HepG2 (cell line): Measurements from ENCODE around the gene METTL13. TPM values are rescaled to one million over a fixed set of nuclear protein-coding genes. Genes with fewer than 3 reads are reported as not detected.

Experiments
- CEBPG ChIP-seq: IDR thresholded peaks from 2 replicates; pipeline ENCODE4 v1.6.1; 2016
- JUNB ChIP-seq: sonication (generic); formaldehyde crosslinking; IDR thresholded peaks from 2 replicates; pipeline ENCODE4 v1.8.0; 2022; ENCODE audit warnings: missing genetic modification reagents, mild to moderate bottlenecking, borderline replicate concordance
- polyA plus RNA-seq, 8 experiments: library from polyadenylated mRNA; depleted of rRNA in 3 of 8; stranded (reverse) in 7 of 8; unstranded in 1 of 8; fragments of >200 nt; fragmentation: Illumina TruSeq in 4 of 8; extraction: Trizol in 4 of 8; gene quantifications; 2 replicates each; pipeline versions ENCODE4 v1.2.1 to v1.2.3, GENCODE V29; 2011 to 2016; ENCODE audit warnings: low read depth in 4 of 8, missing spikeins in 1 of 8, mixed read lengths in 1 of 8; ENCODE audit not compliant: insufficient read depth in 1 of 8
- total RNA-seq, 5 experiments: library from RNA; depleted of rRNA; stranded (reverse); fragments of >200 nt; fragmentation: Illumina TruSeq; extraction: Trizol; gene quantifications; 2 replicates each; pipeline ENCODE4 v1.2.3, GENCODE V29; 2016; ENCODE audit warnings: low read depth in 1 of 5
- TF ChIP-seq, protein P1 (sequence below): sonication (generic); formaldehyde crosslinking; IDR thresholded peaks from 2 replicates; pipeline ENCODE4 v1.5.0; 2020; ENCODE audit warnings: mild to moderate bottlenecking, missing genetic modification reagents, borderline replicate concordance
- TF ChIP-seq, protein P2 (sequence below): sonication (generic); formaldehyde crosslinking; IDR thresholded peaks from 2 replicates; pipeline ENCODE4; 2020; ENCODE audit warnings: missing genetic modification reagents, mild to moderate bottlenecking, borderline replicate concordance
- TF ChIP-seq, protein P3 (sequence below): sonication (generic); formaldehyde crosslinking; IDR thresholded peaks from 2 replicates; pipeline ENCODE4 v1.8.1; 2023; ENCODE audit warnings: mild to moderate bottlenecking, missing genetic modification reagents
- TF ChIP-seq, protein P4 (sequence below): sonication (generic); formaldehyde crosslinking; IDR thresholded peaks from 2 replicates; pipeline ENCODE4 v1.5.1; 2020; ENCODE audit warnings: mild to moderate bottlenecking, moderate library complexity, missing genetic modification reagents
- TF ChIP-seq, protein P5 (sequence below): sonication (generic); formaldehyde crosslinking; IDR thresholded peaks from 2 replicates; pipeline ENCODE4 v1.5.1; 2020; ENCODE audit warnings: missing genetic modification reagents, mild to moderate bottlenecking, borderline replicate concordance

METTL13 gene
- total and polyA plus RNA-seq, 2 of the 13 experiments (the other 11 are each of a cell fraction or from before 2014, with no cell fraction given): 18.6 to 22.8 TPM

DNA sequence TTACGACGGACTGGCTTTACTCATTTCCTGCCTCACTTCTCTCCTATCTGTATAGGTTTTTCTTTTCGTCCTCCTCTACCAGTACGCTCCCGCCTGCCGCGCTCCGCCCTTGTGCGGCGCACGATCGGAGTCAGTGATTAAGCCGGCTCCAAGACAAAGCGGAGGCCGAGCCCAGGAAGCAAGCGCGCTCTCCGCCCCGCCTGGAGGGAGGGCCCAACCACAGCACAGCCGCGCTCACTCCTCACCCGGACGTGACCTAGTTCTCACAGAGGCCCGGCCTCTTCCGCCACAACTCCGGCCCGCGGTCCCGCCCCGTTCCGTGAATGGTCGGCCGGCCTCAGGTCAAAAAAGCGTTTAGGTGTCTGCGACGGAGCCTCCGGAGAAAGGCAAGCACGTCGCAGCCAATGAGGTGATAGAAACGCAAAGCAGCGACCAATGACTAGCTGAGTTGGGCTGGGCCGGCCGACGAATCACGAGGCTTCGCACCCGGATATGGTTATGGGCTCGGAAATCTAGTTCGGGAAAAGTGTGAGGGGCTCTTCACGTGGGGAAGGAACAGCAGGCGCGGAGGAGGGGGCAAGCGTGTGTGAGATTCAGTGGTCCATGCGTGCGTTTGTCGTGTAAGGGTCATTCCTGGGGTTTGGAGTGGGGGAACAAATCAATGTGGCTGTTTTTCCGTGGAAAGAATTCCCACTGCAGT lies at the start of gene METTL13 (continued):
- TF ChIP-seq, protein P1, sequence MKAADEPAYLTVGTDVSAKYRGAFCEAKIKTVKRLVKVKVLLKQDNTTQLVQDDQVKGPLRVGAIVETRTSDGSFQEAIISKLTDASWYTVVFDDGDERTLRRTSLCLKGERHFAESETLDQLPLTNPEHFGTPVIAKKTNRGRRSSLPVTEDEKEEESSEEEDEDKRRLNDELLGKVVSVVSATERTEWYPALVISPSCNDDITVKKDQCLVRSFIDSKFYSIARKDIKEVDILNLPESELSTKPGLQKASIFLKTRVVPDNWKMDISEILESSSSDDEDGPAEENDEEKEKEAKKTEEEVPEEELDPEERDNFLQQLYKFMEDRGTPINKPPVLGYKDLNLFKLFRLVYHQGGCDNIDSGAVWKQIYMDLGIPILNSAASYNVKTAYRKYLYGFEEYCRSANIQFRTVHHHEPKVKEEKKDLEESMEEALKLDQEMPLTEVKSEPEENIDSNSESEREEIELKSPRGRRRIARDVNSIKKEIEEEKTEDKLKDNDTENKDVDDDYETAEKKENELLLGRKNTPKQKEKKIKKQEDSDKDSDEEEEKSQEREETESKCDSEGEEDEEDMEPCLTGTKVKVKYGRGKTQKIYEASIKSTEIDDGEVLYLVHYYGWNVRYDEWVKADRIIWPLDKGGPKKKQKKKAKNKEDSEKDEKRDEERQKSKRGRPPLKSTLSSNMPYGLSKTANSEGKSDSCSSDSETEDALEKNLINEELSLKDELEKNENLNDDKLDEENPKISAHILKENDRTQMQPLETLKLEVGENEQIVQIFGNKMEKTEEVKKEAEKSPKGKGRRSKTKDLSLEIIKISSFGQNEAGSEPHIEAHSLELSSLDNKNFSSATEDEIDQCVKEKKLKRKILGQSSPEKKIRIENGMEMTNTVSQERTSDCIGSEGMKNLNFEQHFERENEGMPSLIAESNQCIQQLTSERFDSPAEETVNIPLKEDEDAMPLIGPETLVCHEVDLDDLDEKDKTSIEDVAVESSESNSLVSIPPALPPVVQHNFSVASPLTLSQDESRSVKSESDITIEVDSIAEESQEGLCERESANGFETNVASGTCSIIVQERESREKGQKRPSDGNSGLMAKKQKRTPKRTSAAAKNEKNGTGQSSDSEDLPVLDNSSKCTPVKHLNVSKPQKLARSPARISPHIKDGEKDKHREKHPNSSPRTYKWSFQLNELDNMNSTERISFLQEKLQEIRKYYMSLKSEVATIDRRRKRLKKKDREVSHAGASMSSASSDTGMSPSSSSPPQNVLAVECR (CRISPR knock-in tag): peak; percentile 91
- TF ChIP-seq, protein P2, sequence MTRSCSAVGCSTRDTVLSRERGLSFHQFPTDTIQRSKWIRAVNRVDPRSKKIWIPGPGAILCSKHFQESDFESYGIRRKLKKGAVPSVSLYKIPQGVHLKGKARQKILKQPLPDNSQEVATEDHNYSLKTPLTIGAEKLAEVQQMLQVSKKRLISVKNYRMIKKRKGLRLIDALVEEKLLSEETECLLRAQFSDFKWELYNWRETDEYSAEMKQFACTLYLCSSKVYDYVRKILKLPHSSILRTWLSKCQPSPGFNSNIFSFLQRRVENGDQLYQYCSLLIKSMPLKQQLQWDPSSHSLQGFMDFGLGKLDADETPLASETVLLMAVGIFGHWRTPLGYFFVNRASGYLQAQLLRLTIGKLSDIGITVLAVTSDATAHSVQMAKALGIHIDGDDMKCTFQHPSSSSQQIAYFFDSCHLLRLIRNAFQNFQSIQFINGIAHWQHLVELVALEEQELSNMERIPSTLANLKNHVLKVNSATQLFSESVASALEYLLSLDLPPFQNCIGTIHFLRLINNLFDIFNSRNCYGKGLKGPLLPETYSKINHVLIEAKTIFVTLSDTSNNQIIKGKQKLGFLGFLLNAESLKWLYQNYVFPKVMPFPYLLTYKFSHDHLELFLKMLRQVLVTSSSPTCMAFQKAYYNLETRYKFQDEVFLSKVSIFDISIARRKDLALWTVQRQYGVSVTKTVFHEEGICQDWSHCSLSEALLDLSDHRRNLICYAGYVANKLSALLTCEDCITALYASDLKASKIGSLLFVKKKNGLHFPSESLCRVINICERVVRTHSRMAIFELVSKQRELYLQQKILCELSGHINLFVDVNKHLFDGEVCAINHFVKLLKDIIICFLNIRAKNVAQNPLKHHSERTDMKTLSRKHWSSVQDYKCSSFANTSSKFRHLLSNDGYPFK: peak; percentile 90; the same call in 1 of the 2 replicates
- TF ChIP-seq, protein P3, sequence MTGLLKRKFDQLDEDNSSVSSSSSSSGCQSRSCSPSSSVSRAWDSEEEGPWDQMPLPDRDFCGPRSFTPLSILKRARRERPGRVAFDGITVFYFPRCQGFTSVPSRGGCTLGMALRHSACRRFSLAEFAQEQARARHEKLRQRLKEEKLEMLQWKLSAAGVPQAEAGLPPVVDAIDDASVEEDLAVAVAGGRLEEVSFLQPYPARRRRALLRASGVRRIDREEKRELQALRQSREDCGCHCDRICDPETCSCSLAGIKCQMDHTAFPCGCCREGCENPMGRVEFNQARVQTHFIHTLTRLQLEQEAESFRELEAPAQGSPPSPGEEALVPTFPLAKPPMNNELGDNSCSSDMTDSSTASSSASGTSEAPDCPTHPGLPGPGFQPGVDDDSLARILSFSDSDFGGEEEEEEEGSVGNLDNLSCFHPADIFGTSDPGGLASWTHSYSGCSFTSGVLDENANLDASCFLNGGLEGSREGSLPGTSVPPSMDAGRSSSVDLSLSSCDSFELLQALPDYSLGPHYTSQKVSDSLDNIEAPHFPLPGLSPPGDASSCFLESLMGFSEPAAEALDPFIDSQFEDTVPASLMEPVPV: 0 out of 2 replicates have a peak, but pooled peaks have one; percentile 23
- TF ChIP-seq, protein P4, sequence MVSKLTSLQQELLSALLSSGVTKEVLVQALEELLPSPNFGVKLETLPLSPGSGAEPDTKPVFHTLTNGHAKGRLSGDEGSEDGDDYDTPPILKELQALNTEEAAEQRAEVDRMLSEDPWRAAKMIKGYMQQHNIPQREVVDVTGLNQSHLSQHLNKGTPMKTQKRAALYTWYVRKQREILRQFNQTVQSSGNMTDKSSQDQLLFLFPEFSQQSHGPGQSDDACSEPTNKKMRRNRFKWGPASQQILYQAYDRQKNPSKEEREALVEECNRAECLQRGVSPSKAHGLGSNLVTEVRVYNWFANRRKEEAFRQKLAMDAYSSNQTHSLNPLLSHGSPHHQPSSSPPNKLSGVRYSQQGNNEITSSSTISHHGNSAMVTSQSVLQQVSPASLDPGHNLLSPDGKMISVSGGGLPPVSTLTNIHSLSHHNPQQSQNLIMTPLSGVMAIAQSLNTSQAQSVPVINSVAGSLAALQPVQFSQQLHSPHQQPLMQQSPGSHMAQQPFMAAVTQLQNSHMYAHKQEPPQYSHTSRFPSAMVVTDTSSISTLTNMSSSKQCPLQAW: peak; percentile 97
- TF ChIP-seq, protein P5, sequence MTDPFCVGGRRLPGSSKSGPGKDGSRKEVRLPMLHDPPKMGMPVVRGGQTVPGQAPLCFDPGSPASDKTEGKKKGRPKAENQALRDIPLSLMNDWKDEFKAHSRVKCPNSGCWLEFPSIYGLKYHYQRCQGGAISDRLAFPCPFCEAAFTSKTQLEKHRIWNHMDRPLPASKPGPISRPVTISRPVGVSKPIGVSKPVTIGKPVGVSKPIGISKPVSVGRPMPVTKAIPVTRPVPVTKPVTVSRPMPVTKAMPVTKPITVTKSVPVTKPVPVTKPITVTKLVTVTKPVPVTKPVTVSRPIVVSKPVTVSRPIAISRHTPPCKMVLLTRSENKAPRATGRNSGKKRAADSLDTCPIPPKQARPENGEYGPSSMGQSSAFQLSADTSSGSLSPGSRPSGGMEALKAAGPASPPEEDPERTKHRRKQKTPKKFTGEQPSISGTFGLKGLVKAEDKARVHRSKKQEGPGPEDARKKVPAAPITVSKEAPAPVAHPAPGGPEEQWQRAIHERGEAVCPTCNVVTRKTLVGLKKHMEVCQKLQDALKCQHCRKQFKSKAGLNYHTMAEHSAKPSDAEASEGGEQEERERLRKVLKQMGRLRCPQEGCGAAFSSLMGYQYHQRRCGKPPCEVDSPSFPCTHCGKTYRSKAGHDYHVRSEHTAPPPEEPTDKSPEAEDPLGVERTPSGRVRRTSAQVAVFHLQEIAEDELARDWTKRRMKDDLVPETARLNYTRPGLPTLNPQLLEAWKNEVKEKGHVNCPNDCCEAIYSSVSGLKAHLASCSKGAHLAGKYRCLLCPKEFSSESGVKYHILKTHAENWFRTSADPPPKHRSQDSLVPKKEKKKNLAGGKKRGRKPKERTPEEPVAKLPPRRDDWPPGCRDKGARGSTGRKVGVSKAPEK (CRISPR knock-in tag): no peak
- TF ChIP-seq JUNB (CRISPR knock-in tag) (no peak), CEBPG (CRISPR knock-in tag) (no peak)
